ENCODE results near the gene TRAM2.
A peak's percentile ranks its signal among the peaks of the same experiment; 100 is the strongest.

DNA sequence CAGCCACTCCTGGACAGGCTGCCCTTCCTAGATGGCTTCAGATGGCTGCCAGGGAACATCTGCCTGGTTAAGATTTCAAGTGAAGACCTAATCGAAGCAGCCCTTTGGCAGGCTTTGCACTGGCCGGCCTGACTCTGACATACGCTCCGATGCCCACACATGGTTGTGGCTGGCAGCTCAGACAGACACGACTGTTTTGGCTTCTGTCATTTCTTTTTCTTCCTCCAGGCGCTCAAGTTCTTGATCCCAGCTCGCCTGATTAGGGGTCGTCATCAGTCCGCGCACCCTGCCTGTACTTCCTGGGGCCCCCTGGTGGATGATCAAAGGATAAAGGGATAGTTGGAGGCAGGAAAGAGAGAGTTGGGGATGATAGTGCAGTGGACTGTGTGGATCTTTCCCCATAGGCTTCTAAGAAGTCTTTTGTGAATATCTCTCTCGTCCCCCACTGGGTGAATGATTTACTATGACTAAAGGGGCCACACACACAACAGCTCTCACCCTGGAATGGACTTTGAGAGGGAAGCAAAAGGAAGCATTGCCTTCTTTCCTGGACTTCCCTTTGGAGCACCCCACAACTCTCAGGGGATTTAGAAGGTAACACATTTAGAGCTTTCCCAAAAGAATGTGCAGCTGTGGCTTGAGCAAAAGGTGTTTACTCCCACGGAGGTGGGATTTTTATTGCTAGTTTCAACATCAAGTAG, 21.4 kb upstream of the TRAM2 start:
- TF ChIP-seq, protein P1, sequence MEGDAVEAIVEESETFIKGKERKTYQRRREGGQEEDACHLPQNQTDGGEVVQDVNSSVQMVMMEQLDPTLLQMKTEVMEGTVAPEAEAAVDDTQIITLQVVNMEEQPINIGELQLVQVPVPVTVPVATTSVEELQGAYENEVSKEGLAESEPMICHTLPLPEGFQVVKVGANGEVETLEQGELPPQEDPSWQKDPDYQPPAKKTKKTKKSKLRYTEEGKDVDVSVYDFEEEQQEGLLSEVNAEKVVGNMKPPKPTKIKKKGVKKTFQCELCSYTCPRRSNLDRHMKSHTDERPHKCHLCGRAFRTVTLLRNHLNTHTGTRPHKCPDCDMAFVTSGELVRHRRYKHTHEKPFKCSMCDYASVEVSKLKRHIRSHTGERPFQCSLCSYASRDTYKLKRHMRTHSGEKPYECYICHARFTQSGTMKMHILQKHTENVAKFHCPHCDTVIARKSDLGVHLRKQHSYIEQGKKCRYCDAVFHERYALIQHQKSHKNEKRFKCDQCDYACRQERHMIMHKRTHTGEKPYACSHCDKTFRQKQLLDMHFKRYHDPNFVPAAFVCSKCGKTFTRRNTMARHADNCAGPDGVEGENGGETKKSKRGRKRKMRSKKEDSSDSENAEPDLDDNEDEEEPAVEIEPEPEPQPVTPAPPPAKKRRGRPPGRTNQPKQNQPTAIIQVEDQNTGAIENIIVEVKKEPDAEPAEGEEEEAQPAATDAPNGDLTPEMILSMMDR (IDR thresholded peaks at IDR 0.05; ENCODE audit: low read depth, low read length, poor library complexity, severe bottlenecking) = peak; percentile 76
- no peak for TF ChIP-seq EZH2phosphoT487 (IDR thresholded peaks at IDR 0.05; ENCODE audit: borderline replicate concordance, low read length)
